Measurements from ENCODE around the gene P2RX3. TPM values are rescaled to one million over a fixed set of nuclear protein-coding genes. Genes with fewer than 3 reads are reported as not detected.

P2RX3 gene
- total RNA-seq, 4 donors from 2014 or later, result not detected

- no peak for TF ChIP-seq CTCF (IDR thresholded peaks at IDR 0.05 in 4 of 5, conservative IDR thresholded peaks at IDR 0.05 in 1 of 5)
- H3K4me3 ChIP-seq, result no peak overlapping the region
- in situ Hi-C loops (cut with MboI; ENCODE audit: low sequenced_read_pairs in 4 of 4) (loop anchor here (10.0 to 25.0 kb wide), 6 partner anchors 107 to 418 kb away; partner anchors contain the start of genes YPEL4 (in 3 of the 4), APLNR (in 1 of the 4), BTBD18 (in 1 of the 4) and CTNND1 (in 1 of the 4)), intact Hi-C loops (cut with DNase I; ENCODE audit: low total_unique reads) (loop anchor here (10.0 kb wide), 1 partner anchor 499 kb away; no protein-coding TSS in a partner anchor)
- no peaks in the 10 kb centered on the region for H3K36me3 ChIP-seq
- H3K9me3 ChIP-seq, result no peaks in the 10 kb centered on the region
- H3K27ac ChIP-seq, result no peak overlapping the region
- DNase-seq (no peak), ATAC-seq (no peak)
- H3K27me3 ChIP-seq, result no peaks in the 10 kb centered on the region
- no peaks in the 10 kb centered on the region for H3K4me1 ChIP-seq
These were observed 5.7 kb downstream of the P2RX3 start for GRCh38 chr11:57343825-57344224.

GRCh38 chr11:57344826-57345225 lies 6.7 kb downstream of the P2RX3 start:
- TF ChIP-seq POLR2A (IDR thresholded peaks at IDR 0.05), result no peak
- no peak for TF ChIP-seq CTCF (IDR thresholded peaks at IDR 0.05 in 4 of 5, conservative IDR thresholded peaks at IDR 0.05 in 1 of 5)
- H3K9me3 ChIP-seq, result no peaks in the 10 kb centered on the region
- no peak for DNase-seq
- intact Hi-C loops (cut with DNase I; ENCODE audit: low total_unique reads), result loop anchor here (5.0 to 10.0 kb wide), 5 partner anchors 112 to 500 kb away; no protein-coding TSS in a partner anchor
- ATAC-seq, result no peak
- no peak overlapping the region for H3K4me3 ChIP-seq
- H3K36me3 ChIP-seq, result no peaks in the 10 kb centered on the region
- in situ Hi-C loops (cut with MboI; ENCODE audit: low sequenced_read_pairs in 4 of 4), result loop anchor here (10.0 to 25.0 kb wide), 6 partner anchors 108 to 417 kb away; partner anchors contain the start of genes YPEL4 (in 3 of the 4), APLNR (in 1 of the 4), BTBD18 (in 1 of the 4) and CTNND1 (in 1 of the 4)
- no peaks in the 10 kb centered on the region for H3K27me3 ChIP-seq
- no peak overlapping the region for H3K27ac ChIP-seq
- no peaks in the 10 kb centered on the region for H3K4me1 ChIP-seq

GRCh38 chr11:57345555-57346211 lies 7.5 kb downstream of the P2RX3 start:
- Histone ChIP-seq H3K36me3 (no peaks in the 10 kb centered on the region), H3K4me3 (no peak overlapping the region), H3K27me3 (no peaks in the 10 kb centered on the region), H3K27ac (no peak overlapping the region), H3K9me3 (no peaks in the 10 kb centered on the region), H3K4me1 (no peaks in the 10 kb centered on the region)
- no peak for TF ChIP-seq POLR2A (IDR thresholded peaks at IDR 0.05)
- peak; percentile 37 to 90 (median 68) for TF ChIP-seq CTCF (IDR thresholded peaks at IDR 0.05 in 4 of 5, conservative IDR thresholded peaks at IDR 0.05 in 1 of 5)
- peak; percentile 84 to 92 for ATAC-seq
- in situ Hi-C loops (cut with MboI; ENCODE audit: low sequenced_read_pairs in 4 of 4) (loop anchor here (10.0 to 25.0 kb wide), 6 partner anchors 108 to 417 kb away; partner anchors contain the start of genes YPEL4 (in 3 of the 4), APLNR (in 1 of the 4), BTBD18 (in 1 of the 4) and CTNND1 (in 1 of the 4)), intact Hi-C loops (cut with DNase I; ENCODE audit: low total_unique reads) (loop anchor here (5.0 to 10.0 kb wide), 5 partner anchors 112 to 501 kb away; no protein-coding TSS in a partner anchor)
- peak; percentile 46 to 70 for DNase-seq

- intact Hi-C loops (cut with DNase I; ENCODE audit: low total_unique reads), result loop anchor here (5.0 to 10.0 kb wide), 5 partner anchors 110 to 503 kb away; no protein-coding TSS in a partner anchor
- Histone ChIP-seq H3K4me3 (no peak overlapping the region), H3K9me3 (no peaks in the 10 kb centered on the region), H3K27ac (no peak overlapping the region), H3K27me3 (no peaks in the 10 kb centered on the region), H3K4me1 (no peaks in the 10 kb centered on the region), H3K36me3 (no peaks in the 10 kb centered on the region)
- ATAC-seq (no peak), DNase-seq (no peak)
- in situ Hi-C loops (cut with MboI; ENCODE audit: low sequenced_read_pairs in 4 of 4), result loop anchor here (10.0 to 25.0 kb wide), 6 partner anchors 110 to 415 kb away; partner anchors contain the start of genes YPEL4 (in 3 of the 4), APLNR (in 1 of the 4), BTBD18 (in 1 of the 4) and CTNND1 (in 1 of the 4)
- TF ChIP-seq POLR2A (IDR thresholded peaks at IDR 0.05) (no peak), CTCF (IDR thresholded peaks at IDR 0.05 in 4 of 5, conservative IDR thresholded peaks at IDR 0.05 in 1 of 5) (no peak)
These were observed 9.2 kb downstream of the P2RX3 start for GRCh38 chr11:57347336-57347735.

Data from gastrocnemius medialis (tissue), 4 donors.